ENCODE data around the gene NOL4L. TPM values are rescaled to one million over a fixed set of nuclear protein-coding genes. Genes with fewer than 3 reads are reported as not detected.

The NOL4L gene
- total RNA-seq, 1 donor from 2014 or later = 19.7 TPM

GRCh38 chr20:32457479-32457986, 127.6 kb downstream of the NOL4L start:
- Histone ChIP-seq H3K9me3 (no peaks in the 10 kb centered on the region), H3K27ac (no peak overlapping the region), H3K4me3 (peak overlapping the region; percentile 42), H3K4me1 (peaks cover 13% of the 10 kb centered on the region), H3K36me3 (peaks cover 12% of the 10 kb centered on the region), H3K27me3 (no peaks in the 10 kb centered on the region)
- ATAC-seq = peak; percentile 75
- intact Hi-C loops (cut with DNase I) = no loop called here
- DNase-seq = peak; percentile 78
- no peak for TF ChIP-seq CTCF (IDR thresholded peaks at IDR 0.05)

- Histone ChIP-seq H3K27me3 (no peaks in the 10 kb centered on the region), H3K36me3 (peaks cover 18% of the 10 kb centered on the region), H3K4me3 (peak overlapping the region; percentile 42), H3K9me3 (no peaks in the 10 kb centered on the region), H3K4me1 (peaks cover 13% of the 10 kb centered on the region), H3K27ac (no peak overlapping the region)
- TF ChIP-seq CTCF (IDR thresholded peaks at IDR 0.05) = peak; percentile 72
- peak; percentile 54 for ATAC-seq
- intact Hi-C loops (cut with DNase I) = no loop called here
- no peak for DNase-seq
Observed at GRCh38 chr20:32456869-32457478, 128.2 kb downstream of the NOL4L start.

GRCh38 chr20:32455901-32456701, 129.0 kb downstream of the NOL4L start:
- Histone ChIP-seq H3K4me3 (no peak overlapping the region), H3K27me3 (no peaks in the 10 kb centered on the region), H3K27ac (no peak overlapping the region), H3K4me1 (peaks cover 15% of the 10 kb centered on the region), H3K36me3 (peaks cover 22% of the 10 kb centered on the region), H3K9me3 (no peaks in the 10 kb centered on the region)
- ATAC-seq (no peak), DNase-seq (no peak)
- TF ChIP-seq CTCF (IDR thresholded peaks at IDR 0.05) = no peak
- intact Hi-C loops (cut with DNase I) = no loop called here

DNA sequence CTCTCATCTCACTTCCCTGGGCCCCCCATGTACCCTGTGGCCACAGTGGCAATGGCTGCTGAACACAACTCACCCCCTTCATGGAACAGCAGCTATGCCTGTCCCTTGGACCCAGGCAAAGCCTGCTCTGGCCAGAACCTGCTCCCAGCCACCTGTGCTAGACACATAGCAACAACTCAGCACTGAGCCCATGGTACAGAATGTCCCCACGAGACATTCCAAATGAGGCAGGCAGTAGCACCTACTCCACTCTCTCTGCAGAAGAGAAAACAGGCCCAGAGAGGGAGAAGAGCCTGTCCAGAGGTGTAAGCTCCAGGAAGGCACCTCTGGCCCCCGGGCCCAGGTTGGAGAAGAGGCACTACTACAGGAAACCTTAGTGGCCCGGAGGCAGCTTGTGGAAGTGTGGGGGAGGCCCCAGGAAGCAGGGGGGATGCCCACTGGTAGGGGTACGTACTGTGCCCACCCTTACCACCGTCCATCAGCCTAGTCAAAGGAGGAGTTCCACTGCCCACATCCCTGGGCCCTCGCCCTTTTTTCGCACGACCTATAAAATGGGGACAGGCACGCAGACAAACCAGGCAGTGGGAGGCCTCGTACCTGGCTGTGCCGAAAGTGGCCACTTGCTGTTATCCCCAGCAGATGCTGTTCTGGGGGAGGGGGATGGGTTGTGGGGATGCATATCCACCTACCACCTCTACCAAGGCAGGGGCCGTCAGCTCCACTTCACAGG, 129.8 kb downstream of the NOL4L start:
- H3K9me3 ChIP-seq = no peaks in the 10 kb centered on the region
- peak; percentile 45 for DNase-seq
- H3K4me3 ChIP-seq = no peak overlapping the region
- no peak for ATAC-seq
- intact Hi-C loops (cut with DNase I) = no loop called here
- H3K4me1 ChIP-seq = peaks cover 23% of the 10 kb centered on the region
- H3K27ac ChIP-seq = no peak overlapping the region
- no peak for TF ChIP-seq CTCF (IDR thresholded peaks at IDR 0.05)
- no peaks in the 10 kb centered on the region for H3K27me3 ChIP-seq
- peaks cover 26% of the 10 kb centered on the region for H3K36me3 ChIP-seq

- no peak for ATAC-seq
- peak; percentile 58 for DNase-seq
- H3K4me3 ChIP-seq = no peak overlapping the region
- H3K36me3 ChIP-seq = peaks cover 30% of the 10 kb centered on the region
- H3K9me3 ChIP-seq = no peaks in the 10 kb centered on the region
- intact Hi-C loops (cut with DNase I) = no loop called here
- peaks cover 31% of the 10 kb centered on the region for H3K4me1 ChIP-seq
- no peak for TF ChIP-seq CTCF (IDR thresholded peaks at IDR 0.05)
- H3K27ac ChIP-seq = no peak overlapping the region
- H3K27me3 ChIP-seq = no peaks in the 10 kb centered on the region
Observed at GRCh38 chr20:32454164-32455145, 130.7 kb downstream of the NOL4L start.
